Ectodermal cell (in vitro differentiated cells): ENCODE results near the gene GOLGA2.

Experiments
- H3K27ac ChIP-seq: 2 replicates; pipeline ENCODE4 v1.7.0; 2013; ENCODE audit warnings: mild to moderate bottlenecking, low read depth, low read length; ENCODE audit not compliant: insufficient read depth, poor library complexity, severe bottlenecking
- H3K27me3 ChIP-seq: 2 replicates; pipeline ENCODE4 v1.7.0; 2013; ENCODE audit warnings: mild to moderate bottlenecking, low read length; ENCODE audit not compliant: insufficient read depth, control insufficient read depth, poor library complexity, severe bottlenecking
- H3K36me3 ChIP-seq: one replicate; pipeline ENCODE4 v1.7.0; 2013; ENCODE audit warnings: low read length; ENCODE audit not compliant: control insufficient read depth, insufficient read depth
- H3K4me1 ChIP-seq: one replicate; pipeline ENCODE4 v1.7.0; 2013; ENCODE audit warnings: low read length; ENCODE audit not compliant: control insufficient read depth, insufficient read depth
- H3K4me3 ChIP-seq: 2 replicates; pipeline ENCODE4 v1.7.0; 2013; ENCODE audit warnings: low read depth, low read length, control low read depth; ENCODE audit not compliant: insufficient read depth
- H3K9me3 ChIP-seq: 2 replicates; pipeline ENCODE4 v1.7.0; 2013; ENCODE audit warnings: mild to moderate bottlenecking, low read length, moderate library complexity; ENCODE audit not compliant: control insufficient read depth
- WGBS, 2 experiments: methylation state at CpG; one replicate each; pipeline ENCODE4 v1.1.7; 2013; ENCODE audit warnings: missing lambda C conversion rate in 2 of 2; 5-methylcytosine and 5-hydroxymethylcytosine counted together

Gene GOLGA2

GRCh38 chr9:128250839-128251731 is 24.7 kb downstream of the GOLGA2 start:
- WGBS, 2 experiments = 78 to 83% methylated on average over 43 of the region's 43 CpGs
- H3K27me3 ChIP-seq = no peaks in the 10 kb centered on the region
- H3K36me3 ChIP-seq = peaks cover 5% of the 10 kb centered on the region
- no peaks in the 10 kb centered on the region for H3K4me1 ChIP-seq
- no peaks in the 10 kb centered on the region for H3K9me3 ChIP-seq
- H3K4me3 ChIP-seq = peak overlapping the region; percentile 20
- H3K27ac ChIP-seq = no peak overlapping the region

GRCh38 chr9:128249908-128250838 is 25.6 kb downstream of the GOLGA2 start:
- Histone ChIP-seq H3K27ac (no peak overlapping the region), H3K9me3 (no peaks in the 10 kb centered on the region), H3K36me3 (peaks cover 3% of the 10 kb centered on the region), H3K27me3 (no peaks in the 10 kb centered on the region), H3K4me1 (peaks cover 4% of the 10 kb centered on the region), H3K4me3 (peak overlapping the region; percentile 20)
- 75 to 77% methylated on average over 81 of the region's 81 CpGs for WGBS, 2 experiments

GRCh38 chr9:128249558-128249907 is 26.3 kb downstream of the GOLGA2 start:
- no peaks in the 10 kb centered on the region for H3K9me3 ChIP-seq
- 85 to 95% methylated on average over 8 of the region's 8 CpGs for WGBS, 2 experiments
- H3K36me3 ChIP-seq = peaks cover 3% of the 10 kb centered on the region
- no peaks in the 10 kb centered on the region for H3K27me3 ChIP-seq
- no peak overlapping the region for H3K4me3 ChIP-seq
- no peak overlapping the region for H3K27ac ChIP-seq
- peaks cover 11% of the 10 kb centered on the region for H3K4me1 ChIP-seq

- 97 to 98% methylated on average over 5 of the region's 5 CpGs for WGBS, 2 experiments
- no peaks in the 10 kb centered on the region for H3K9me3 ChIP-seq
- H3K4me1 ChIP-seq = peaks cover 23% of the 10 kb centered on the region
- peaks cover 3% of the 10 kb centered on the region for H3K36me3 ChIP-seq
- no peaks in the 10 kb centered on the region for H3K27me3 ChIP-seq
- no peak overlapping the region for H3K27ac ChIP-seq
- no peak overlapping the region for H3K4me3 ChIP-seq
These were observed 28.5 kb downstream of the GOLGA2 start for GRCh38 chr9:128247226-128247803.

GRCh38 chr9:128246471-128246870 is 29.3 kb downstream of the GOLGA2 start:
- Histone ChIP-seq H3K27me3 (no peaks in the 10 kb centered on the region), H3K4me3 (no peak overlapping the region), H3K4me1 (peaks cover 23% of the 10 kb centered on the region), H3K9me3 (no peaks in the 10 kb centered on the region), H3K36me3 (peaks cover 3% of the 10 kb centered on the region), H3K27ac (no peak overlapping the region)
- WGBS, 2 experiments = 85 to 87% methylated on average over 2 of the region's 2 CpGs

- no peak overlapping the region for H3K4me3 ChIP-seq
- peaks cover 23% of the 10 kb centered on the region for H3K4me1 ChIP-seq
- peak overlapping the region; percentile 30 for H3K27ac ChIP-seq
- peaks cover 3% of the 10 kb centered on the region for H3K36me3 ChIP-seq
- WGBS, 2 experiments = 73 to 76% methylated on average over 13 of the region's 13 CpGs
- H3K27me3 ChIP-seq = no peaks in the 10 kb centered on the region
- no peaks in the 10 kb centered on the region for H3K9me3 ChIP-seq
These were observed 30.2 kb downstream of the GOLGA2 start for GRCh38 chr9:128245421-128246151.

- H3K9me3 ChIP-seq = no peaks in the 10 kb centered on the region
- H3K4me1 ChIP-seq = peaks cover 23% of the 10 kb centered on the region
- no peak overlapping the region for H3K27ac ChIP-seq
- H3K36me3 ChIP-seq = peaks cover 3% of the 10 kb centered on the region
- H3K4me3 ChIP-seq = no peak overlapping the region
- H3K27me3 ChIP-seq = no peaks in the 10 kb centered on the region
- WGBS, 2 experiments = 29 to 30% methylated on average over 17 to 18 of the region's 18 CpGs
These were observed 31.0 kb downstream of the GOLGA2 start for GRCh38 chr9:128244837-128245231.

- H3K27me3 ChIP-seq = no peaks in the 10 kb centered on the region
- 87 to 90% methylated on average over 12 to 13 of the region's 13 CpGs for WGBS, 2 experiments
- H3K4me3 ChIP-seq = no peak overlapping the region
- no peaks in the 10 kb centered on the region for H3K9me3 ChIP-seq
- H3K27ac ChIP-seq = no peak overlapping the region
- peaks cover 23% of the 10 kb centered on the region for H3K4me1 ChIP-seq
- H3K36me3 ChIP-seq = peaks cover 3% of the 10 kb centered on the region
These were observed 31.5 kb downstream of the GOLGA2 start for GRCh38 chr9:128244091-128244836.
